Neural progenitor cell (in vitro differentiated cells): ENCODE results near the gene CACNA1C. TPM values are rescaled to one million over a fixed set of nuclear protein-coding genes. Genes with fewer than 3 reads are reported as not detected.

ENCODE experiments used
- DNase-seq: peaks from one replicate; pipeline ENCODE4 v3.0.0-alpha.2; 2016; ENCODE audit warnings: low spot score
- H2AFZ ChIP-seq: fragments of 200-600 bp; sonication (generic); replicated peaks from 2 replicates; pipeline ENCODE4 v1.6.1; 2016; ENCODE audit warnings: antibody characterized with exemption
- H3F3A ChIP-seq: fragments of 200-600 bp; sonication (generic); 2 replicates; pipeline ENCODE4 v1.6.1; 2016; ENCODE audit warnings: antibody characterized with exemption, low read depth
- H3K27ac ChIP-seq: fragments of 200-600 bp; sonication (generic); 2 replicates; pipeline ENCODE4 v1.5.1; 2016; ENCODE audit warnings: mild to moderate bottlenecking
- H3K27me3 ChIP-seq: fragments of 200-600 bp; sonication (generic); 2 replicates; pipeline ENCODE4 v1.6.1; 2016; ENCODE audit warnings: mild to moderate bottlenecking, moderate library complexity
- H3K36me3 ChIP-seq: fragments of 200-600 bp; sonication (generic); 2 replicates; pipeline ENCODE4 v1.5.1; 2016
- H3K4me1 ChIP-seq: fragments of 200-600 bp; sonication (generic); 2 replicates; pipeline ENCODE4 v1.6.1; 2016; ENCODE audit warnings: mixed run types
- H3K4me2 ChIP-seq: fragments of 200-600 bp; sonication (generic); 2 replicates; pipeline ENCODE4 v1.6.1; 2016
- H3K4me3 ChIP-seq: fragments of 200-600 bp; sonication (generic); 2 replicates; pipeline ENCODE4 v1.5.1; 2016
- H3K79me2 ChIP-seq: fragments of 200-600 bp; sonication (generic); 2 replicates; pipeline ENCODE4 v1.6.1; 2016; ENCODE audit warnings: low read depth
- H3K9ac ChIP-seq: fragments of 200-600 bp; sonication (generic); 2 replicates; pipeline ENCODE4 v1.6.1; 2016
- H3K9me3 ChIP-seq: fragments of 200-600 bp; sonication (generic); 2 replicates; pipeline ENCODE4 v1.5.1; 2016; ENCODE audit warnings: low read depth
- H4K20me1 ChIP-seq: fragments of 200-600 bp; sonication (generic); 2 replicates; pipeline ENCODE4 v1.6.1; 2016; ENCODE audit warnings: low read depth
- H3K27ac Mint-ChIP-seq: 3 replicates; pipeline ENCODE4 v1.8.0; 2021; ENCODE audit warnings: mixed read lengths
- H3K27me3 Mint-ChIP-seq: 2 replicates; pipeline ENCODE4 v1.8.0; 2022; ENCODE audit warnings: low read depth, mild to moderate bottlenecking, inconsistent platforms, moderate library complexity, mixed read lengths; ENCODE audit not compliant: insufficient read depth
- H3K36me3 Mint-ChIP-seq: 3 replicates; pipeline ENCODE4 v1.8.0; 2021; ENCODE audit warnings: mixed read lengths
- H3K4me1 Mint-ChIP-seq: 3 replicates; pipeline ENCODE4 v1.8.0; 2021; ENCODE audit warnings: mixed read lengths
- H3K4me3 Mint-ChIP-seq: 3 replicates; pipeline ENCODE4 v1.8.0; 2021; ENCODE audit warnings: mild to moderate bottlenecking, moderate library complexity, mixed read lengths
- H3K9me3 Mint-ChIP-seq: 3 replicates; pipeline ENCODE4 v1.8.0; 2020; ENCODE audit warnings: mixed read lengths
- EZH2 ChIP-seq: fragments of 200-600 bp; sonication (generic); IDR thresholded peaks from 2 replicates; pipeline ENCODE4 v1.6.1; 2017; ENCODE audit warnings: antibody characterized with exemption, mild to moderate bottlenecking, moderate library complexity
- EZH2phosphoT487 ChIP-seq: fragments of 200-600 bp; sonication (generic); IDR thresholded peaks from 2 replicates; pipeline ENCODE4 v1.6.1; 2017; ENCODE audit warnings: antibody characterized with exemption
- total RNA-seq: library from RNA; depleted of rRNA; stranded (reverse); fragments of >200 nt; gene quantifications from 2 replicates; pipeline ENCODE4 v1.2.3, GENCODE V29; 2015; ENCODE audit warnings: low replicate concordance
- TF ChIP-seq, protein P1 (sequence below): fragments of 200-600 bp; sonication (generic); IDR thresholded peaks from 2 replicates; pipeline ENCODE4 v1.5.1; 2017; ENCODE audit warnings: antibody characterized with exemption, mild to moderate bottlenecking

The CACNA1C gene
- total RNA-seq, 1 donor from 2014 or later, result 2.7 TPM

DNA sequence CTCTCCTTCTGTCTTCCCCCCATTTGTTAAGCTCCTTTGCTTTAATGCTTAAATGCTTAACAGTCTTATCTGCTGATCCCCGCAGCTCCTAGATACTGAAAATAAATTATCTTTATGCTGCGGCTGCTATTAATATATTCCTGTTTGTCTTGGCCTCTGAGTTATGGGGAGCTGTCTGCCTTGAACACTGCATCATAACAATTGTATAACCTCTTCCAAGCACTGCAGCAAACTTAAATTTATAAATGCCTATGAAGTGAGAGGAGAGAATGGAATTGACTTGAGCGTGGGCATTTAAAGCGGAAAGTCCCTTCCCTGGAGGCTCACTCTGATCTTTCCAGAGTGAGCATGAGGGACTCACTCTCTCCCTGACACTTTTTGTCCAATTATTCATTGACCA, 25.4 kb upstream of the CACNA1C start:
- no peaks in the 10 kb centered on the region for H4K20me1 ChIP-seq
- no peak overlapping the region for H3K4me3 Mint-ChIP-seq
- no peak for DNase-seq
- H3K27me3 ChIP-seq, result no peaks in the 10 kb centered on the region
- H3K27ac ChIP-seq, result no peak overlapping the region
- H3K4me2 ChIP-seq, result no peak overlapping the region
- H3K4me1 ChIP-seq, result peaks cover 18% of the 10 kb centered on the region
- no peak overlapping the region for H3K27ac Mint-ChIP-seq
- H3K36me3 Mint-ChIP-seq, result no peaks in the 10 kb centered on the region
- H3K27me3 Mint-ChIP-seq, result peaks cover 2% of the 10 kb centered on the region
- H3K4me1 Mint-ChIP-seq, result no peaks in the 10 kb centered on the region
- H3K4me3 ChIP-seq, result no peak overlapping the region
- no peaks in the 10 kb centered on the region for H3F3A ChIP-seq
- H3K79me2 ChIP-seq, result no peaks in the 10 kb centered on the region
- no peak overlapping the region for H2AFZ ChIP-seq
- no peak overlapping the region for H3K9ac ChIP-seq
- H3K36me3 ChIP-seq, result no peaks in the 10 kb centered on the region
- no peak for TF ChIP-seq EZH2
- TF ChIP-seq EZH2phosphoT487, result no peak
- TF ChIP-seq, protein P1, sequence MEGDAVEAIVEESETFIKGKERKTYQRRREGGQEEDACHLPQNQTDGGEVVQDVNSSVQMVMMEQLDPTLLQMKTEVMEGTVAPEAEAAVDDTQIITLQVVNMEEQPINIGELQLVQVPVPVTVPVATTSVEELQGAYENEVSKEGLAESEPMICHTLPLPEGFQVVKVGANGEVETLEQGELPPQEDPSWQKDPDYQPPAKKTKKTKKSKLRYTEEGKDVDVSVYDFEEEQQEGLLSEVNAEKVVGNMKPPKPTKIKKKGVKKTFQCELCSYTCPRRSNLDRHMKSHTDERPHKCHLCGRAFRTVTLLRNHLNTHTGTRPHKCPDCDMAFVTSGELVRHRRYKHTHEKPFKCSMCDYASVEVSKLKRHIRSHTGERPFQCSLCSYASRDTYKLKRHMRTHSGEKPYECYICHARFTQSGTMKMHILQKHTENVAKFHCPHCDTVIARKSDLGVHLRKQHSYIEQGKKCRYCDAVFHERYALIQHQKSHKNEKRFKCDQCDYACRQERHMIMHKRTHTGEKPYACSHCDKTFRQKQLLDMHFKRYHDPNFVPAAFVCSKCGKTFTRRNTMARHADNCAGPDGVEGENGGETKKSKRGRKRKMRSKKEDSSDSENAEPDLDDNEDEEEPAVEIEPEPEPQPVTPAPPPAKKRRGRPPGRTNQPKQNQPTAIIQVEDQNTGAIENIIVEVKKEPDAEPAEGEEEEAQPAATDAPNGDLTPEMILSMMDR, result no peak
- no peaks in the 10 kb centered on the region for H3K9me3 ChIP-seq
- H3K9me3 Mint-ChIP-seq, result no peaks in the 10 kb centered on the region

DNA sequence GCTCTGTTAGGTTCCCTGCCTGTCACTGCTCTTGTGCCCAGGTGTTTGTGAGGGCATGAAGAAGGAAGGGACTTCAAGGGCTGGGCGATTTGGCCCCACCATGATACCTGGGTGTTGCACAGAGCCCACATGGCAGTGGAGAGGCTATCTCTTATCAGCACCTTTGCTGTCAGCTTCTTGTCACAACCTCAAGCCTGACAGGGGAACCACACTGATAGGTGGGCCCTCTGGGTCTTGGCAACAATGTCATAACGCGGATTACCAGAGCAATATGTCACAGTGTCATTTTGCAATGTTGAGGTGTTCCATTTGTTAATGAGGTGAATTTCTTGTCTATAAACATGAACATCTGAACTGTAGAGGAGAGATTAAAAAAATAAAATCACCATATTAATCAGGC, 22.9 kb upstream of the CACNA1C start:
- H3K4me1 Mint-ChIP-seq, result peaks cover 3% of the 10 kb centered on the region
- no peaks in the 10 kb centered on the region for H3K9me3 ChIP-seq
- TF ChIP-seq EZH2 (no peak), EZH2phosphoT487 (no peak)
- TF ChIP-seq, protein P1, result no peak
- no peak overlapping the region for H3K4me3 ChIP-seq
- H3K9ac ChIP-seq, result no peak overlapping the region
- H3K27me3 ChIP-seq, result peaks cover 22% of the 10 kb centered on the region
- H3K4me1 ChIP-seq, result peaks cover 12% of the 10 kb centered on the region
- H3K79me2 ChIP-seq, result no peaks in the 10 kb centered on the region
- no peaks in the 10 kb centered on the region for H4K20me1 ChIP-seq
- no peak for DNase-seq
- no peaks in the 10 kb centered on the region for H3K9me3 Mint-ChIP-seq
- peaks cover 9% of the 10 kb centered on the region for H3K27me3 Mint-ChIP-seq
- no peaks in the 10 kb centered on the region for H3K36me3 ChIP-seq
- H3K4me2 ChIP-seq, result no peak overlapping the region
- no peak overlapping the region for H2AFZ ChIP-seq
- no peak overlapping the region for H3K27ac ChIP-seq
- H3K27ac Mint-ChIP-seq, result no peak overlapping the region
- H3F3A ChIP-seq, result no peaks in the 10 kb centered on the region
- H3K36me3 Mint-ChIP-seq, result no peaks in the 10 kb centered on the region
- H3K4me3 Mint-ChIP-seq, result no peak overlapping the region

DNA sequence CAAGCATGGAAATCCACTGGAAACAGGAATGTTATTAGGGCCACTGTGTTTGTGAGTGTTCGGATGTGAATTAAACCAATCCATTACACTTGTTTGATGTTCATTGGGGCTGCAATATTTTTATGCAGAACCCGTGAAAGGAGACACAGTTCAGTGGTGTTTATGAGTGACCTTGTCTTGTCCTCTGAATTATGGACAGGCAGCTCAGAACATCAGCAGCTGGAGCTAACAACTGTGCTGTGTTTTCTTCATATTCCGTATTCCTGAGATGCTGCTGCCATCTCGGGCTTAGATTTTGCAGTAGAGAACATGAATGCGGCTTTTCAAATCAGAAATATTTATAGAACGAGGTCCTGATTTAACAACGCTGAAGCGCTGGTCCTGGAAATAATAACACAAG, 20.3 kb upstream of the CACNA1C start:
- no peak overlapping the region for H3K4me2 ChIP-seq

More for the DNA sequence above, 20.3 kb upstream of the CACNA1C start:
- no peaks in the 10 kb centered on the region for H3K36me3 ChIP-seq
- no peaks in the 10 kb centered on the region for H4K20me1 ChIP-seq
- no peaks in the 10 kb centered on the region for H3K9me3 ChIP-seq
- no peak overlapping the region for H3K27ac Mint-ChIP-seq
- no peak for DNase-seq
- TF ChIP-seq, protein P1, result no peak
- TF ChIP-seq EZH2, result no peak
- TF ChIP-seq EZH2phosphoT487, result no peak
- H3K27me3 ChIP-seq, result peaks cover 48% of the 10 kb centered on the region
- H3F3A ChIP-seq, result no peaks in the 10 kb centered on the region
- peaks cover 14% of the 10 kb centered on the region for H3K27me3 Mint-ChIP-seq
- peaks cover 14% of the 10 kb centered on the region for H3K4me1 Mint-ChIP-seq
- no peaks in the 10 kb centered on the region for H3K9me3 Mint-ChIP-seq
- no peak overlapping the region for H3K4me3 Mint-ChIP-seq
- H3K36me3 Mint-ChIP-seq, result no peaks in the 10 kb centered on the region
- no peak overlapping the region for H3K27ac ChIP-seq
- no peak overlapping the region for H3K9ac ChIP-seq
- H3K4me1 ChIP-seq, result peaks cover 9% of the 10 kb centered on the region
- H3K79me2 ChIP-seq, result no peaks in the 10 kb centered on the region
- no peak overlapping the region for H2AFZ ChIP-seq
- H3K4me3 ChIP-seq, result no peak overlapping the region
